Skeletal muscle tissue (tissue), 4 donors: ENCODE measurements around the gene ADCY2. TPM values are rescaled to one million over a fixed set of nuclear protein-coding genes. Genes with fewer than 3 reads are reported as not detected.

Source experiments
- H3K27ac ChIP-seq: one replicate; pipeline ENCODE4 v1.7.0; 2013; ENCODE audit warnings: mild to moderate bottlenecking, low read depth, low read length, inconsistent platforms
- H3K27me3 ChIP-seq, 3 donors: one replicate each; pipeline ENCODE4 v1.7.0; 2013; ENCODE audit warnings: low read length in 3 of 3; ENCODE audit not compliant: control insufficient read depth in 3 of 3, insufficient read depth in 3 of 3
- H3K36me3 ChIP-seq, 3 donors: one replicate each; pipeline ENCODE4 v1.7.0; 2013; ENCODE audit warnings: low read length in 3 of 3; ENCODE audit not compliant: control insufficient read depth in 3 of 3, insufficient read depth in 3 of 3
- H3K4me1 ChIP-seq, 3 donors: one replicate each; pipeline ENCODE4 v1.7.0; 2013; ENCODE audit warnings: low read length in 3 of 3, mild to moderate bottlenecking in 3 of 3; ENCODE audit not compliant: control insufficient read depth in 3 of 3, insufficient read depth in 3 of 3
- H3K4me3 ChIP-seq, 3 donors: one replicate each; pipeline ENCODE4 v1.7.0; 2013; ENCODE audit warnings: low read length in 3 of 3
- H3K9ac ChIP-seq, 3 donors: one replicate each; pipeline ENCODE4 v1.7.0; 2013; ENCODE audit warnings: low read length in 3 of 3, mild to moderate bottlenecking in 3 of 3, moderate library complexity in 2 of 3, low read depth in 1 of 3
- H3K9me3 ChIP-seq, 3 donors: one replicate each; pipeline ENCODE4 v1.7.0; 2013; ENCODE audit warnings: low read length in 3 of 3; ENCODE audit not compliant: control insufficient read depth in 3 of 3
- total RNA-seq: library from RNA; depleted of rRNA; stranded (reverse); fragments of >200 nt; gene quantifications from one replicate; pipeline ENCODE4 v1.2.3, GENCODE V29; 2014
- donor health status: Osteomylitis.

The ADCY2 gene
- total RNA-seq, 1 donor from 2014 or later = 27.7 TPM

DNA sequence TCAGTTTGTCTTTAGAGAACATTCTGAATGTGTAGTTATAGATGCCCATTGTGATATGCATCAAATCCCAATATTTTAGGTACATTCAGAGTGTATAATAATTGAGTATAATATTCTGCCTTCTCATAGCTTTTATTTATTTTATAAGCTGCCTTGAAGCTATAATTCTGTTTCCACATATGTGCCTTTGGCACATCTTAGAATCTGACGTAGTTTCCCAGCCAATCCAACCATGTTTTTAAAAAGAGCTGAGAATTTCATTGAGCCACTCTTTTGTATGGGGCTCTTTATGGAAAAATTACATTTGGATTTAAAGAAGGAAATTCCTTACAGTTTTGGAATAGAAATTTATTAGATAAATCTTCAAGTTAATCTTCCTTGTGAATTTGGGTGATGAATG lies 65.4 kb downstream of the ADCY2 start:
- Histone ChIP-seq H3K9ac (no peak overlapping the region), H3K9me3 (no peaks in the 10 kb centered on the region), H3K27ac (no peak overlapping the region), H3K4me3 (no peak overlapping the region), H3K36me3 (no peaks in the 10 kb centered on the region), H3K27me3 (no peaks in the 10 kb centered on the region), H3K4me1 (peaks cover 4 to 33% (median 4%) of the 10 kb centered on the region in 3 donors)

- Histone ChIP-seq H3K9me3 (no peaks in the 10 kb centered on the region), H3K27me3 (no peaks in the 10 kb centered on the region), H3K9ac (no peak overlapping the region), H3K27ac (no peak overlapping the region), H3K4me1 (peaks cover 4 to 36% (median 7%) of the 10 kb centered on the region in 3 donors), H3K4me3 (no peak overlapping the region), H3K36me3 (no peaks in the 10 kb centered on the region)
These were observed 66.8 kb downstream of the ADCY2 start for GRCh38 chr5:7462758-7463157.

DNA sequence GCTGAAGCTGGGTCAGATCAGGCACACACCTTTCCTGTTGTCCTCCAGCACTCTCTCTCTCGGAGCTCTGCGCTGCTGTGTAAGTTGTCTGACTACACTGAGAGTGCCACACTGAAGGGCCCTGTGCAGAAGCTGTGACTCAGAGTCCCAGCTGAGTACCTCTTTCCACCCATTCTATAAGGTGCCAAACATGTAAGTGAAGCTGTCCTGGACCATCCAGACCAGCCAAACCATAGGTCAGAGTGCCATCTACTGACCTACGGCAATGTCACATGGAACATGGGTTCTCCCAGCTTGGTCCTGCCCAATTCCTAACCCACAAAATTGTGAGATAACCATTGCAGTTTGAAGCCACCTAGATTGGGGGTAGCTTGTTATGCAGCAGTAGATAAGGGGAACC lies 68.2 kb downstream of the ADCY2 start:
- Histone ChIP-seq H3K9me3 (no peaks in the 10 kb centered on the region), H3K36me3 (no peaks in the 10 kb centered on the region), H3K27me3 (no peaks in the 10 kb centered on the region)

GRCh38 chr5:7467179-7467578 lies 71.2 kb downstream of the ADCY2 start:
- H3K4me1 ChIP-seq = peaks cover 4 to 25% (median 7%) of the 10 kb centered on the region in 3 donors
- H3K9me3 ChIP-seq = no peaks in the 10 kb centered on the region
- H3K9ac ChIP-seq = no peak overlapping the region
- no peaks in the 10 kb centered on the region for H3K36me3 ChIP-seq
- H3K4me3 ChIP-seq = no peak overlapping the region
- H3K27ac ChIP-seq = no peak overlapping the region
- H3K27me3 ChIP-seq = no peaks in the 10 kb centered on the region

More for the DNA sequence above, 68.2 kb downstream of the ADCY2 start:
- peaks cover 4 to 31% (median 7%) of the 10 kb centered on the region in 3 donors for H3K4me1 ChIP-seq
- no peak overlapping the region for H3K4me3 ChIP-seq
- H3K9ac ChIP-seq = no peak overlapping the region
- no peak overlapping the region for H3K27ac ChIP-seq

GRCh38 chr5:7468742-7469141 lies 72.8 kb downstream of the ADCY2 start:
- Histone ChIP-seq H3K4me3 (no peak overlapping the region), H3K27me3 (no peaks in the 10 kb centered on the region), H3K36me3 (no peaks in the 10 kb centered on the region), H3K27ac (no peak overlapping the region), H3K4me1 (peaks cover 7 to 33% (median 7%) of the 10 kb centered on the region in 3 donors), H3K9ac (no peak overlapping the region), H3K9me3 (no peaks in the 10 kb centered on the region)

GRCh38 chr5:7471710-7472109 lies 75.8 kb downstream of the ADCY2 start:
- Histone ChIP-seq H3K4me1 (peaks cover 7 to 22% (median 8%) of the 10 kb centered on the region in 3 donors), H3K9me3 (no peaks in the 10 kb centered on the region), H3K36me3 (no peaks in the 10 kb centered on the region), H3K27me3 (no peaks in the 10 kb centered on the region), H3K4me3 (no peak overlapping the region), H3K9ac (no peak overlapping the region), H3K27ac (no peak overlapping the region)

GRCh38 chr5:7473115-7473514 lies 77.2 kb downstream of the ADCY2 start:
- Histone ChIP-seq H3K4me1 (peaks cover 6 to 16% (median 8%) of the 10 kb centered on the region in 3 donors), H3K4me3 (no peak overlapping the region), H3K36me3 (no peaks in the 10 kb centered on the region), H3K27me3 (no peaks in the 10 kb centered on the region), H3K9ac (no peak overlapping the region), H3K27ac (no peak overlapping the region), H3K9me3 (no peaks in the 10 kb centered on the region)

- Histone ChIP-seq H3K4me1 (peaks cover 6 to 16% (median 8%) of the 10 kb centered on the region in 3 donors), H3K36me3 (no peaks in the 10 kb centered on the region), H3K27ac (no peak overlapping the region), H3K9me3 (no peaks in the 10 kb centered on the region), H3K4me3 (no peak overlapping the region), H3K27me3 (no peaks in the 10 kb centered on the region), H3K9ac (no peak overlapping the region)
These were observed 77.8 kb downstream of the ADCY2 start for GRCh38 chr5:7473668-7474215.

GRCh38 chr5:7474821-7475403 lies 79.0 kb downstream of the ADCY2 start:
- Histone ChIP-seq H3K27me3 (no peaks in the 10 kb centered on the region), H3K9me3 (no peaks in the 10 kb centered on the region), H3K27ac (no peak overlapping the region), H3K36me3 (no peaks in the 10 kb centered on the region), H3K4me1 (peaks cover 6 to 16% (median 8%) of the 10 kb centered on the region in 3 donors), H3K4me3 (no peak overlapping the region), H3K9ac (no peak overlapping the region)

GRCh38 chr5:7478459-7478858 lies 82.5 kb downstream of the ADCY2 start:
- Histone ChIP-seq H3K9ac (no peak overlapping the region), H3K9me3 (no peaks in the 10 kb centered on the region), H3K27me3 (no peaks in the 10 kb centered on the region), H3K36me3 (no peaks in the 10 kb centered on the region), H3K4me1 (peaks cover 3 to 9% (median 8%) of the 10 kb centered on the region in 3 donors), H3K27ac (no peak overlapping the region), H3K4me3 (no peak overlapping the region)
